T1000 (cell line): ENCODE measurements around the gene EN2.

ENCODE experiments used
- DNase-seq: peaks from one replicate; lab custom pipeline; 2025; ENCODE audit warnings: mixed read lengths; lab: John Stamatoyannopoulos, UW

The EN2 gene

GRCh38 chr7:155464183-155464582 lies 6.3 kb downstream of the EN2 start:
- DNase-seq: no peak

GRCh38 chr7:155464948-155465739 lies 7.2 kb downstream of the EN2 start:
- DNase-seq: no peak

- DNase-seq: no peak
Measured at GRCh38 chr7:155465761-155466141, 7.8 kb downstream of the EN2 start.

GRCh38 chr7:155466142-155466813 lies 8.3 kb downstream of the EN2 start:
- DNase-seq: no peak

GRCh38 chr7:155466814-155467733 lies 9.1 kb downstream of the EN2 start:
- DNase-seq: no peak

DNA sequence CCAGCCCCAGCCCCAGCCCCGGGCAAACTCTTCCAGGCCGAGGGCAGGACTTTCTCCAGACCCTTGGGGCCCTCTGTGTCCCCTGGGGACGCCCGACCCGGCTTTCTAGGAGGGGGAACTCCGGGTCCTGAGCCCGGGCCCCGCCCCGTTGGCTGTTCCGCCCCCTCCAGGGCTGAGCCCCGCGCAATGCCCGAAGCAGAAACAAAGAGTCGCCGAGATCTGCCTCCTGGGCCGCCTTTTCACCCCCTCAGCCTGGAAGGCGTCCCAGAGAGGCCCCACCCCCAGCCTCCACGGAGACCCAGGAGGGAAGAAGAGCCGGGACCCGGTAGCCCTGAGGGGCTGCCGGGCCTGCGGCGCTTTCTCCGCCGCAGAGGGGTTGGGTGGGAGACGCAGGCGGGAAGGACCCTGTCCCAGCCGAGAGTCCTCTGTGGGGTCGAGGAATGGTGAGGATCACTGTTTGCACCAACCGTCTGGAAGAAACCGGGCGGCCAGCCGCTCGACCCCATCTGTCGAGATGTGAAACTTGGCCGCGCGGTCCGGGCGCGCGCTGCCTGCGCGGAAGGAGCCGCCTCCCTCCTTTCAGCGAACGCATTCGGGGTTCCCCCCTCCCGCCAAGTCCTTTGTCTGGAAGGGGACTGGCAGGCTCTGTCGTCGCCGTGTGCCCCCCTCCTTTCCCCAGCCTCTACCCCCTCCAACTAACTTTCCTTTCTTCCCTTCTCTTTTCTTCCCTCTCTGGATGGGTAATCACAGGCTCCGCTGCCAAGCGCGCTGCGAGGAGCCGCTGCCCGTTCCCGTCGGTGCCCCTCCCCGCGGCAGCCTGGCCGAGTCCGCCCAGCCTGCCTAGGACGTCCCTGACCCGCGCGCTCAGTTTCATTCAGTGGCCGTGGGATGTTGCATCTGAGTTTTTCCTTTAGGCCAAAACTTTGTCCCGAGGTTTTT lies 10.2 kb downstream of the EN2 start:
- DNase-seq: no peak

DNA sequence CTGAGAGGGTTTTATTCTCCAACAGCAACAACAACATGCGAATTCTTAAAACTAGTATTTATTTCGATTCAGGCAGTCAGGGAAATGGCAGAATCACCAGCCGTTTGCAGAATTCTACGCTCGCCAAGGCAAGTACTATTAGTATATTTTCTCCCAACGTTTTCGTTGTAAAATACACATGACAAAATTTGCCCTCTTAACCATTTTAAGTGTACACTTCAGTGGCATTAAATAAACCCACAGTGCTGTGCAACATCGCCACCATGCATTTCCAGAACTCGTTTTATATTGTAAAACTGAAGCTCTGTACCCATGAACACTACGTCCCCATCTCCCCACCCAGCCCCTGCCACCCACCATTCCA lies 10.8 kb downstream of the EN2 start:
- DNase-seq: no peak

DNA sequence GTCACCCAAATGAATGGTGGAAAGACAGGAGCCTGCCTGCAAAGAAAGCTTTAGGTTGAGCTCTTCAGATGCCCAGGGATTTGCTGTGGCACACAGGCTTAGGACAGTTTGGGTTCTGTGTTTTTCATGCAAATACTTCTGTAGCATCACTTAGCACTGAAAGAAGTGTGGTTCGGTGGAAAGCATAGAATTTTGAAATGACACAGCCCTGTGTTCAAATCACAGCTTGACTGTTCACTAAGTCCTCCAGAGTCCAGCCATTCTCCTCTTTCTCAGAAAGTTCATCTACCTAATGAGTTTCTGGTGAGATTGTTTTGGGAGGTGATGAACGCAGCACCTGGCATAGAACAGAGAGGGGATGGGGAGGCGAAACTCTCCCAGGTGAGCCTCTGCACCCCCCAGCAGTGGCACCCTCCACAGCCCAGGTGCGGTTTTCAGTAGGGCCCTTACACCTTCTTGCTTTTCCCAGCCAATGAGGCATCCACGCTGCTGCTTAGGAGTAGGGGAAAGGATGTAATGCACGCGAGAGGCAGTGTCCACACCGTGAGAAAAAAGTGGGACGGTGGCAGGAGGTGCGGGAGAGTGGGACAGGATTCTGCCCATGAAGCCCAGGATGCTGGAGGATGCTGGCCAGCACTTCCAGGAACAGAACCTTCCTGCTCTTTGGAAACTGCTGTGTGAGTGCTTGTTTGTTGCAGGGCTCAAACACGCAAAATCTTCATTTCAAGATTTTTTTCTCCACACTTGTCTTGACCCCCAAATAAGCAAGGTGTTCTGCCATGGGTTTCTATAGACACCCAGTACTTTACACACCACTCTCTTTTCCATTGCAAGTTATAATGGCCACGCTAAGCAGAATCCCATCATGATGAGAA lies 11.6 kb downstream of the EN2 start:
- no peak for DNase-seq

DNA sequence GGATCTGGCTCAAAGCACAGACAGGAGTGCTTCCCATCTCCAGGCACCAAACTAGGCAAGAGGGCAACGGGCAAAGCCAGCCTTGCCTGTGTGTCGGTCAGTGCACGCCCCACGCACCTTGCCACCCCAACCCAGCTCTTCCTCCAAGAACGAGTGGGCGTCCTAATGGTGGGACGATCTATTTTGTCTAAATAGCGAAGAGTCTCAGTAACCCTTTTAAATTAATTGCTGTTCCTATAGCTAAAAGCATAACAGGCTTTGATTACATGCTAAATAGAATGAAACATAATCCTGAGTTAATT lies 12.2 kb downstream of the EN2 start:
- DNase-seq: no peak

DNA sequence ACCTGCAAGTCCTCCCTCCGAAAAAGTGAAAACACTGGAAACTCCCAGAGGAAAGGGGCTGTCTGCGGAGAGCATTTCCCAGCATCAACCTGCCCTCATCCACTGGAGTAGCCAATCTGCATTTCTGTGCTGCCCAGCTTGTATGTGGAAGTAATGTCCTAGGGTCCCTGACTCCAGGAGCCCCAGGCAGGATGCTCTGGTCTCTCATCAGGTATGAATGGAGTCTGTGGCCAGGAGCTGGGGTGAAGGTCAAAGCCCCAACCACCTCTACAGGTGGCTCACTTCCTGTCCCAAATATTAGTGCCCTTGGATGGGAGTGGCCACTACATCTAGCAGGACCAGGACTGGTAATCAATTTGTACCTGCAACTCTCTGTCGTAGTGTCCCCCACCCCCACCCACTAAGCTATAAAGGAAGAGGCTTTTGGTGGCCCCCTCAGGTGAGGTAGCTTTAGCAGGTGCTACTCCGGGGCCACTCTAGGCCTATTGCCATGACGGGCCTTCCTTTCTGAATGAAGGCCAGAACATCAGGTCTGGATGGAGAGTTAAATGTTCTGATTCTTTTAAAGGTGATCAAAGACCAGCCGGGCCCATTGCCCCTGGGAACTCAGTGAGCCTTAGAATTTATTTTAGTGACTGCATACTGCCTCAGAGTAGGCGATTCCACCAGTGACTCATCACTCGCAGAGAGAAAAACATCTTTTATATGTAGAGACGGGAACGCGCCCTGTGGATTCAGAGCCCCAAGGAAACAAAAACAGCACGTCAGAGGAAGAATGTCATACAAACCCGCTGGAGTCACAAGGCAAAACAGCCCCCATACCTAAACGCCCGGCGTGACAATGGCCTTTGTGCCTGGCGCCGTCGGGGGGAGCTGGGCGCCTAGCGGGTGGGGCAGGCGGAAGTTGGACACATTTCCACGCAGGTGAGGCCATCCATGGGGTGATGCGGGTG lies 13.0 kb downstream of the EN2 start:
- no peak for DNase-seq

DNA sequence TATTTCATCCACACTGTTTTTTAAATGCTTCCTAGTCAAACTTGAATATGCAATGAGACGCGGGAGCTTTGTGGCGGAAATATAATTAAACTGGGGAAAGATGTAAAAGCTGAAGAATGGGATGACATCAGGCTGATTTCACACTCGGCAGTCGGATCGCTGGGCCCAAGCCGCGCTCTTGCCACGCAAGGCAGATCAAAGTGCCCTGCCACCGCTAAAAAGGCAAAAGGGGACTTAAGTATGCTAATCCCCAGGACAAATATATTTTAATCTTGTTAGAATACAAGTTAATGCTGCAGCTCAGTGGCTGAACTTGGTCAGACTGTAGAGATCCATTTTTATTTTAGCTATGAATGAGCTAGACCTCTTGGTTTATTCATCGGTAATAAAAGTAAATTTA lies 13.8 kb downstream of the EN2 start:
- DNase-seq: no peak

DNA sequence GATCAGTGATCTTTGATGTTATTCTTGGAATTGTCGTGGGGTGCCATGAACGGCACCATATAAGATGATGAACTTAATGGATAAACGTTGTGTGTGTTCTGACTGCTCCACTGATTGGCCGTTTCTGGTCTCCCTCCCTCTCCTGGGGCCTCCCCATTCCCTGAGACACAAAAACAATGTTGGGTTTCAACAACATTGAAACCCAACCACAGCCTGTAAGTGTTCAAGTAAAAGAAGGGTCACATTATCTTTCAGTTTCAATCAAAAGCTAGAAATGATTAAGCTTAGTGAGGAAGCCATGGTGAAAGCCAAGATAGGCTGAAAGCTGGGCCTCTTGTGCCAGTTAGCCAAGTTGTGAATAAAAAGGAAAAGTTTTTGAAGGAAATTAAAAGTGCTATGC lies 19.5 kb downstream of the EN2 start:
- no peak for DNase-seq

- no peak for DNase-seq
Measured at GRCh38 chr7:155481764-155482163, 23.8 kb downstream of the EN2 start.

DNA sequence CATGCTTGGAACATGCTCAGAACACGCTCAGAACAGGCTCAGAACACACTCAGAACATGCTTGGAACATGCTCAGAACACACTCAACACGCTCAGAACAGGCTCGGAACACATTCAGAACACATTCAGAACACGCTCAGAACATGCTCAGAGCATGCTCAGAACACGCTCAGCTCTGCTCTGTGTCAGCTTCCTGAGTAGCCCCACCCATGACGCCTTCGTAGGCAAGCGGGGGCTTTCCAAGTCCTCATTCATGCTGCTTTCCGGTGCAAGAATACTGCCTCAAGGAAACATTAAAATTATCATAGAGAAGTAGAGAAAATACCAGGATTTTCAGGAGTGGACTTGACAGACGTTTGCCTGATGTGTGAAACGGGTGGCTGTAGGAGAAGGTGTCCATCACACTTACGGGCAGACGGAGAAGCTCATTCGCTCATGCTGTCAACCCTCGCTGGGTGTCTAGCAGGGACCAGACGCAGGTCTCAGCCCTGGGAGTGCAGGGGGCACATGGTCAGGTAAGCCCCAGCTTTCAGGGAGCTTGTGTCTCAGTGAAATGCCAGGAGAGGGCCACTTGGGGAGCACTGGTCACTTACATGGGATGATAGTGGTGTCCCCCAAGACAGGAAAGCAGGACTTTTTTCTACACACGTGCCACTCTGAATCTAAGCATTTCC lies 24.7 kb downstream of the EN2 start:
- no peak for DNase-seq

GRCh38 chr7:155483245-155483644 lies 25.3 kb downstream of the EN2 start:
- DNase-seq: no peak

- no peak for DNase-seq
Measured at GRCh38 chr7:155483868-155484325, 26.0 kb downstream of the EN2 start.

DNA sequence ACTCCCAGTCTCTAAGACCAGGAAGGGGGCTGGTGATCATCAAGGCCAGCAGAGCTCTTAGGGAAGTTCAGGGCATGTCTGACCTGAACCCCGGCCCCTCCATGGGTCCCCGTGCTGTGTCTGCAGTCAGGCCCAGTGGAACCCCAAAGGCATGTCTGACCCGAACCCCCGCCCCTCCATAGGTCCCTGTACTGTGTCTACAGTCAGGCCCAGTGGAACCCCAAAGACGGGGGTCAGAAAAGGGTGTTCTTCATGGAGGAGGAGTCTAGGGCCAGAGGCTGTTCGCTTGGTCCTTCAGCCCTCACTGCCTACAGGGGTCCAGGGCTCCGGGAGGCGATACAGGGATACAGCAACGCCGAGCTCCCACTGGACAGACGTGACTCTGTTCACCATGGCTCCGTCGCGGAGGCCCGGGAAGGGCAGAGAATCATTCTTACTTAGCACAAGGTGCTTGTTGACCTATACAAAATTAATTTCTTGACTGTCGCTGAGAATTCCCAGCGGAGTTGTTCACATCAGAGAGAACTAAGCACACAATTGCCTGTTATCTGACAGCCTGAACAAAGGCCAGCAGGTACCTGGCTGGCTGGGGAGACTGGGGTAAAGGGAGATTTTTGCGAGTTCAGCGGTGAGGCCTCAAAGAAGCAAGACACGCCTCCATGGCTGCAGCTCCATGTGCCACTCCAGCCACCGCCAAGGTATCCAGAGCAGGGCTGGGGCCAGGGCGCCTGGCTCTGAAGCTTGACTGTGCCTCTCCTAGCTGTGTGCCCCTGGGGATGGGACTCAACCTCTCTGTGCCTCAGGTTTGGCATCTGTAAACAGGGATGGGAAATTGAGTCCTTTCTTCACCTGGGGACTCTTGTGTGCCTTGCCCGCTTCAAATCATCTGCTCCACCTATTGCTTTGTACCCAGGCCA lies 26.8 kb downstream of the EN2 start:
- DNase-seq: no peak
